ENCODE measurements around the gene TM7SF3. TPM values are rescaled to one million over a fixed set of nuclear protein-coding genes. Genes with fewer than 3 reads are reported as not detected.

Gene TM7SF3, protein sequence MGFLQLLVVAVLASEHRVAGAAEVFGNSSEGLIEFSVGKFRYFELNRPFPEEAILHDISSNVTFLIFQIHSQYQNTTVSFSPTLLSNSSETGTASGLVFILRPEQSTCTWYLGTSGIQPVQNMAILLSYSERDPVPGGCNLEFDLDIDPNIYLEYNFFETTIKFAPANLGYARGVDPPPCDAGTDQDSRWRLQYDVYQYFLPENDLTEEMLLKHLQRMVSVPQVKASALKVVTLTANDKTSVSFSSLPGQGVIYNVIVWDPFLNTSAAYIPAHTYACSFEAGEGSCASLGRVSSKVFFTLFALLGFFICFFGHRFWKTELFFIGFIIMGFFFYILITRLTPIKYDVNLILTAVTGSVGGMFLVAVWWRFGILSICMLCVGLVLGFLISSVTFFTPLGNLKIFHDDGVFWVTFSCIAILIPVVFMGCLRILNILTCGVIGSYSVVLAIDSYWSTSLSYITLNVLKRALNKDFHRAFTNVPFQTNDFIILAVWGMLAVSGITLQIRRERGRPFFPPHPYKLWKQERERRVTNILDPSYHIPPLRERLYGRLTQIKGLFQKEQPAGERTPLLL
- 64.9 to 82.2 TPM (median 75.9 TPM) in 5 replicates for total RNA-seq (2022; extraction: Qiagen RNA extraction; ENCODE audit: low read depth)

DNA sequence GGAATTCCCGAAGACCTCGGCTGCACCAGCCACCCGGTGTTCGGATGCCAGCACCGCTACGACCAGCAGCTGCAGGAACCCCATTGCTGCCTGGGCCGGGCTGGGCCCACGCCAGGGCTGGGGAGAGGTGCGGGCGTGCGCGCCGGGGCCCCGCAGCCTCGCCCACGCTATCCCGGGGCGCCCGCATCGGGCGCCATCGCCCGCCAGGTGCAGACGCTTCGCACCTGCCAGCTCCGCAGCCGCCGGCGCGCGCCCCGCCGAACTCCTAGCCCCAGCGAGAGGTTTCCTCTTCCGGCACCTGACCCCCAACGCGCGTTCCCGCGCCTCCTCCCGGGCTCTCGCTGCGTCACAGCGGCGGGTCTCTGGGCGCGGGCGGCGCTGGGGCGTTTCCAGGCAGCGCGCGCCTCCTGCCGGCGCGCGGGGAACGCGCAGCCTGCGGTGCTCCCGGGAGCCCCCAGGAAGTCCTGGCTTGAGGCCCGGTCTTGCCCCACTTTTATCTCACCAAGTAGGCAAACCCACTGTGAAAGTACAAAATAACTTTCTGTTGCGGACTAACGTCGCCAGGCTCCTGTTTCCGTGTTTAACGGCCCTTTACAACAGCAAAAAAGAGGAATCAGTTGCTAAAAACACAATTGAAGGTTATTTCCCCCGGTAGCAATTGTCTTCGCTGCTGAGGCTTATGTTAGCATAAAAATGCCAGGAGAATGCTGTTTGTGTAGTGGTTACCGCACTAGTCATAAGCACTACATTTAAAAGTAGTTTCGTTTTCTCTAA lies at the start of gene TM7SF3:
TSS of gene TM7SF3 (minus strand) at position 300 of the 774 bp plus-strand sequence. CDS start at position 84, 216 bp downstream.

DNA sequence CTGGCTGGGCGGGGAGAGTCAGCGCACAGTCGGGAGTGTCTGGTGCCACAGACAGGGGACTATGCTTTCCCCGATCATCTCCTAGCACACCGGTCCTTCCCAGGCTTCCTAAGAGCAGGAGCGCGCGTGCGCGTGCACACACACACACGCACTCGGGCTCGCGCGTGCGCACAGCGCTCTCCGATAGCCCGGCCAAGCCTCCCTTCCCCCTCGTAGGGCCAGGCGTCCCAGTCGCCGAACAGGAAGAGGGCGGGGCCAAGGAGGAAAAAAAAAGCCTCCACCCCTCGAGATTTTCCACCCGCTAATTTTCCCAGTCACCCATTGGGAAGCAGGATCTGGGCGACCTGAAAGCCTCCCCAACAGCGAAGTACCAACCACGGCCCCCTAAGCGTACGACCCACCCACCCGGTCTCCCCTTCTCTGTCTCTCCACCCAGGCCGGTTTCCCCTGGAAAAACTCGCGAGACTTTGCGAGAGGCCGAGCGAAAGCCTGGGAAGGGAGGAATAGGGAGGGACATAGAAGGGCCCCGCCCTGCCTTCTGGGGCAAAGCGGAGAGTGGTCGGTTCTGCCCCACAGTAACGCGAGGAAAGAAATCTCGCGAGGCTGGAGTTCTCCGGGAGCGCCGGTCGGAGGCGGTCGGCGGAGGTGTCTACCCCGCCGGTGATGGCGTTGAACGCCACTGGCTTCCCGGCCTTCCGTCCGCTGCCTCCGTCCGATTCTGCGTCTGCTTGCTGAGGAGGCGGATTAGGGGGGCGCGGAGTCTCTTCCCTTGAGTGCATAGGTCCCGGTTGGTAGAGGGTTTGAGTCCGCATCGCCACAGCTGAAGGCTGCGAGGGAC lies 76.1 kb downstream of the TM7SF3 start, which contains the start of the genes FGFR1OP2 and INTS13:
TSS of gene FGFR1OP2 (plus strand) at position 608 of the 838 bp plus-strand sequence. CDS start 15,689 bp downstream, outside the sequence.
TSS of gene INTS13 (minus strand) at position 119 of the 838 bp plus-strand sequence. CDS start 1,178 bp downstream, outside the sequence.

Other genes with a start within 250 kb of the TM7SF3 start
- gene ITPR2, start 181.2 kb downstream of the TM7SF3 start, total RNA-seq (2022; extraction: Qiagen RNA extraction; ENCODE audit: low read depth) = 2.0 to 2.7 TPM (median 2.4 TPM) in 5 replicates
- 27.3 to 36.6 TPM (median 28.3 TPM) in 5 replicates for gene INTS13, start 76.4 kb downstream of the TM7SF3 start, total RNA-seq (2022; extraction: Qiagen RNA extraction; ENCODE audit: low read depth)
- 28.0 to 35.8 TPM (median 28.8 TPM) in 5 replicates for gene FGFR1OP2, start 75.9 kb downstream of the TM7SF3 start, total RNA-seq (2022; extraction: Qiagen RNA extraction; ENCODE audit: low read depth)
- 25.3 to 33.5 TPM (median 31.7 TPM) in 5 replicates for gene MED21, start 8.2 kb upstream of the TM7SF3 start, total RNA-seq (2022; extraction: Qiagen RNA extraction; ENCODE audit: low read depth)
- gene C12orf71, start 68.2 kb upstream of the TM7SF3 start, total RNA-seq (2022; extraction: Qiagen RNA extraction; ENCODE audit: low read depth) = not detected in 5 replicates
- gene STK38L, start 229.9 kb upstream of the TM7SF3 start, total RNA-seq (2022; extraction: Qiagen RNA extraction; ENCODE audit: low read depth) = 10.7 to 18.9 TPM (median 12.4 TPM) in 5 replicates

All from A549 treated with CpdA at 1 μM for 4 hours (cell line).